Natural killer cell (primary cell): ENCODE results near the gene TDRD9. TPM values are rescaled to one million over a fixed set of nuclear protein-coding genes. Genes with fewer than 3 reads are reported as not detected.

Experiments
- ATAC-seq, 3 donors: fragments of 150-1000 bp in 2 of 3; fragments of 200-7000 bp in 1 of 3; cut with Tn5 transposase; 1 replicate in 1 of 3; 2 replicates in 2 of 3; pipeline ENCODE4 v1.10.0; 2021; ENCODE audit warnings: mild to moderate bottlenecking in 2 of 3, moderate library complexity in 2 of 3
- DNase-seq, 2 donors: peaks; one replicate each; pipeline versions ENCODE4 v3.0.0 to v3.0.0-alpha.2; 2013 to 2021; ENCODE audit warnings: mixed read lengths in 1 of 2
- H3K27ac ChIP-seq: one replicate; pipeline ENCODE4 v1.5.1; 2013; ENCODE audit warnings: mild to moderate bottlenecking, low read length
- H3K27me3 ChIP-seq: one replicate; pipeline ENCODE4 v1.6.1; 2013; ENCODE audit warnings: low read length; ENCODE audit not compliant: control insufficient read depth, insufficient read depth
- H3K36me3 ChIP-seq: one replicate; pipeline ENCODE4 v1.6.1; 2013; ENCODE audit warnings: low read length; ENCODE audit not compliant: control insufficient read depth, insufficient read depth
- H3K4me1 ChIP-seq: one replicate; pipeline ENCODE4 v1.6.1; 2013; ENCODE audit warnings: low read length; ENCODE audit not compliant: control insufficient read depth, insufficient read depth
- H3K4me3 ChIP-seq: one replicate; pipeline ENCODE4 v1.5.1; 2013; ENCODE audit warnings: low read length
- H3K9me3 ChIP-seq: one replicate; pipeline ENCODE4 v1.6.1; 2013; ENCODE audit warnings: low read length; ENCODE audit not compliant: control insufficient read depth, insufficient read depth
- H3K27ac Mint-ChIP-seq, 2 donors: one replicate each; pipeline ENCODE4 v1.8.0; 2022; ENCODE audit warnings: mild to moderate bottlenecking in 2 of 2, mixed read lengths in 2 of 2, moderate library complexity in 1 of 2
- H3K27me3 Mint-ChIP-seq, 2 donors: one replicate each; pipeline ENCODE4 v1.8.0; 2022; ENCODE audit warnings: low read depth in 2 of 2, mixed read lengths in 2 of 2
- H3K36me3 Mint-ChIP-seq: one replicate; pipeline ENCODE4 v1.8.0; 2022; ENCODE audit warnings: mixed read lengths
- H3K4me1 Mint-ChIP-seq, 2 donors: one replicate each; pipeline ENCODE4 v1.8.0; 2022; ENCODE audit warnings: mixed read lengths in 2 of 2
- H3K4me3 Mint-ChIP-seq: one replicate; pipeline ENCODE4 v1.8.0; 2022; ENCODE audit warnings: mild to moderate bottlenecking, moderate library complexity, mixed read lengths
- H3K9me3 Mint-ChIP-seq, 2 donors: one replicate each; pipeline ENCODE4 v1.8.0; 2022; ENCODE audit warnings: mixed read lengths in 2 of 2
- CTCF ChIP-seq: fragments of 200-600 bp; IDR thresholded peaks from one replicate; pipeline ENCODE4 v1.8.0; 2022; ENCODE audit warnings: antibody characterized with exemption
- WGBS: methylation state at CpG from one replicate; pipeline ENCODE4 v1.1.7; 2013; ENCODE audit warnings: missing lambda C conversion rate; ENCODE audit not compliant: insufficient coverage; 5-methylcytosine and 5-hydroxymethylcytosine counted together
- intact Hi-C: fragments of 100-400 bp; cut with micrococcal nuclease; formaldehyde crosslinking; loops from one replicate; pipeline ENCODE4 v1.14.2; 2022
- total RNA-seq, 4 donors: library from RNA; stranded (reverse); fragments of 120-200 nt in 1 of 4; gene quantifications; one replicate each; pipeline versions ENCODE4 v1.2.3 to v1.2.4, GENCODE V29; 2013 to 2022

Gene TDRD9
- total RNA-seq, 3 donors from 2014 or later (not counting 1 experiment from before 2014, with no cell fraction given) = 0.75 to 2.2 (median 1.4) TPM

GRCh38 chr14:103932791-103933490 lies 4.7 kb downstream of the TDRD9 start:
- H3K4me1 ChIP-seq = no peaks in the 10 kb centered on the region
- intact Hi-C loops = no loop called here
- H3K27ac ChIP-seq = no peak overlapping the region

GRCh38 chr14:103935102-103935501 lies 6.8 kb downstream of the TDRD9 start:
- intact Hi-C loops = no loop called here
- no peak for DNase-seq
- H3K27me3 ChIP-seq = peaks cover 3% of the 10 kb centered on the region
- H3K36me3 Mint-ChIP-seq = no peaks in the 10 kb centered on the region
- no peaks in the 10 kb centered on the region for H3K9me3 ChIP-seq
- no peak overlapping the region for H3K4me3 Mint-ChIP-seq
- WGBS = 94% methylated on average over 2 of the region's 2 CpGs
- peaks cover 6 to 8% of the 10 kb centered on the region in 2 donors for H3K27me3 Mint-ChIP-seq
- H3K36me3 ChIP-seq = no peaks in the 10 kb centered on the region
- no peak for ATAC-seq
- H3K27ac ChIP-seq = no peak overlapping the region
- no peaks in the 10 kb centered on the region for H3K4me1 ChIP-seq
- no peak for TF ChIP-seq CTCF
- H3K9me3 Mint-ChIP-seq = no peaks in the 10 kb centered on the region
- H3K27ac Mint-ChIP-seq = no peak overlapping the region
- no peak overlapping the region for H3K4me3 ChIP-seq
- H3K4me1 Mint-ChIP-seq = no peaks in the 10 kb centered on the region

More at GRCh38 chr14:103932791-103933490, 4.7 kb downstream of the TDRD9 start:
- Histone ChIP-seq H3K36me3 (no peaks in the 10 kb centered on the region), H3K9me3 (no peaks in the 10 kb centered on the region), H3K4me3 (no peak overlapping the region), H3K27me3 (no peaks in the 10 kb centered on the region)
- Mint-ChIP-seq H3K27me3 (peaks cover 0 to 7% of the 10 kb centered on the region in 2 donors), H3K4me1 (no peaks in the 10 kb centered on the region), H3K36me3 (no peaks in the 10 kb centered on the region), H3K27ac (no peak overlapping the region), H3K4me3 (no peak overlapping the region), H3K9me3 (no peaks in the 10 kb centered on the region)
- no peak for TF ChIP-seq CTCF
- no peak for ATAC-seq
- no peak for DNase-seq
- WGBS = 81% methylated on average over 10 of the region's 11 CpGs

GRCh38 chr14:103941462-103941861 lies 13.2 kb downstream of the TDRD9 start:
- intact Hi-C loops = no loop called here
- Mint-ChIP-seq H3K36me3 (no peaks in the 10 kb centered on the region), H3K9me3 (no peaks in the 10 kb centered on the region), H3K27me3 (peaks cover 24 to 38% of the 10 kb centered on the region in 2 donors), H3K4me3 (no peak overlapping the region), H3K4me1 (no peaks in the 10 kb centered on the region), H3K27ac (no peak overlapping the region)
- ATAC-seq (no peak), DNase-seq (no peak)
- Histone ChIP-seq H3K4me3 (no peak overlapping the region), H3K9me3 (no peaks in the 10 kb centered on the region), H3K27ac (no peak overlapping the region), H3K36me3 (no peaks in the 10 kb centered on the region), H3K4me1 (no peaks in the 10 kb centered on the region), H3K27me3 (peaks cover 3% of the 10 kb centered on the region)
- WGBS = 80% methylated on average over 7 of the region's 7 CpGs
- no peak for TF ChIP-seq CTCF
